Cerebellar cortex (tissue), 1 donor: ENCODE data around the gene LDLRAP1.
A peak's percentile ranks its signal among the peaks of the same experiment; 100 is the strongest.
"Not testable (repeated sequence)": the region's sequence is repeated elsewhere in the genome, so short reads cannot be mapped to it uniquely, and the experiment has no call there.

Experiments
- DNase-seq: peaks from one replicate; pipeline ENCODE4 v3.0.0-alpha.2; 2015; ENCODE audit warnings: low spot score

Gene LDLRAP1

GRCh38 chr1:25543425-25544242, at the start of gene LDLRAP1:
LDLRAP1 (plus strand) TSS chr1:25543606; CDS start chr1:25543699, 93 bp downstream.
- DNase-seq: peak; percentile 78

GRCh38 chr1:25494952-25495351, 48.5 kb upstream of the LDLRAP1 start:
- no peak for DNase-seq

- no peak for DNase-seq
These were observed 42.7 kb upstream of the LDLRAP1 start for GRCh38 chr1:25500694-25501093.

GRCh38 chr1:25501235-25502058, 42.0 kb upstream of the LDLRAP1 start:
- DNase-seq: no peak

GRCh38 chr1:25502957-25503356, 40.4 kb upstream of the LDLRAP1 start:
- DNase-seq: no peak

- DNase-seq: peak; percentile 51
These were observed 39.6 kb upstream of the LDLRAP1 start for GRCh38 chr1:25503551-25504426.

- DNase-seq: no peak
These were observed 38.5 kb upstream of the LDLRAP1 start for GRCh38 chr1:25504706-25505595.

- peak; percentile 92 for DNase-seq
These were observed 37.6 kb upstream of the LDLRAP1 start for GRCh38 chr1:25505656-25506385.

- DNase-seq: not testable (repeated sequence)
These were observed 36.6 kb upstream of the LDLRAP1 start for GRCh38 chr1:25506566-25507463.

GRCh38 chr1:25513666-25514065, 29.7 kb upstream of the LDLRAP1 start:
- DNase-seq: no peak

- no peak for DNase-seq
These were observed 28.4 kb upstream of the LDLRAP1 start for GRCh38 chr1:25515033-25515432.

GRCh38 chr1:25516686-25517085, 26.7 kb upstream of the LDLRAP1 start:
- DNase-seq: no peak

GRCh38 chr1:25517476-25518394, 25.7 kb upstream of the LDLRAP1 start:
- no peak for DNase-seq

GRCh38 chr1:25519624-25520023, 23.8 kb upstream of the LDLRAP1 start:
- no peak for DNase-seq

GRCh38 chr1:25520446-25521061, 22.9 kb upstream of the LDLRAP1 start:
- peak; percentile 86 for DNase-seq

- DNase-seq: no peak
These were observed 21.3 kb upstream of the LDLRAP1 start for GRCh38 chr1:25522031-25522655.

- peak; percentile 73 for DNase-seq
These were observed 19.9 kb upstream of the LDLRAP1 start for GRCh38 chr1:25523542-25523941.
